Skeletal muscle tissue (tissue), 4 donors: ENCODE measurements around the gene TBCD. TPM values are rescaled to one million over a fixed set of nuclear protein-coding genes. Genes with fewer than 3 reads are reported as not detected.

ENCODE experiments used
- H3K27ac ChIP-seq: one replicate; pipeline ENCODE4 v1.7.0; 2013; ENCODE audit warnings: mild to moderate bottlenecking, low read depth, low read length, inconsistent platforms
- H3K27me3 ChIP-seq, 3 donors: one replicate each; pipeline ENCODE4 v1.7.0; 2013; ENCODE audit warnings: low read length in 3 of 3; ENCODE audit not compliant: control insufficient read depth in 3 of 3, insufficient read depth in 3 of 3
- H3K36me3 ChIP-seq, 3 donors: one replicate each; pipeline ENCODE4 v1.7.0; 2013; ENCODE audit warnings: low read length in 3 of 3; ENCODE audit not compliant: control insufficient read depth in 3 of 3, insufficient read depth in 3 of 3
- H3K4me1 ChIP-seq, 3 donors: one replicate each; pipeline ENCODE4 v1.7.0; 2013; ENCODE audit warnings: low read length in 3 of 3, mild to moderate bottlenecking in 3 of 3; ENCODE audit not compliant: control insufficient read depth in 3 of 3, insufficient read depth in 3 of 3
- H3K4me3 ChIP-seq, 3 donors: one replicate each; pipeline ENCODE4 v1.7.0; 2013; ENCODE audit warnings: low read length in 3 of 3
- H3K9ac ChIP-seq, 3 donors: one replicate each; pipeline ENCODE4 v1.7.0; 2013; ENCODE audit warnings: low read length in 3 of 3, mild to moderate bottlenecking in 3 of 3, moderate library complexity in 2 of 3, low read depth in 1 of 3
- H3K9me3 ChIP-seq, 3 donors: one replicate each; pipeline ENCODE4 v1.7.0; 2013; ENCODE audit warnings: low read length in 3 of 3; ENCODE audit not compliant: control insufficient read depth in 3 of 3
- total RNA-seq: library from RNA; depleted of rRNA; stranded (reverse); fragments of >200 nt; gene quantifications from one replicate; pipeline ENCODE4 v1.2.3, GENCODE V29; 2014
- donor health status: Osteomylitis.

Gene TBCD
- total RNA-seq, 1 donor from 2014 or later = 27.1 TPM

DNA sequence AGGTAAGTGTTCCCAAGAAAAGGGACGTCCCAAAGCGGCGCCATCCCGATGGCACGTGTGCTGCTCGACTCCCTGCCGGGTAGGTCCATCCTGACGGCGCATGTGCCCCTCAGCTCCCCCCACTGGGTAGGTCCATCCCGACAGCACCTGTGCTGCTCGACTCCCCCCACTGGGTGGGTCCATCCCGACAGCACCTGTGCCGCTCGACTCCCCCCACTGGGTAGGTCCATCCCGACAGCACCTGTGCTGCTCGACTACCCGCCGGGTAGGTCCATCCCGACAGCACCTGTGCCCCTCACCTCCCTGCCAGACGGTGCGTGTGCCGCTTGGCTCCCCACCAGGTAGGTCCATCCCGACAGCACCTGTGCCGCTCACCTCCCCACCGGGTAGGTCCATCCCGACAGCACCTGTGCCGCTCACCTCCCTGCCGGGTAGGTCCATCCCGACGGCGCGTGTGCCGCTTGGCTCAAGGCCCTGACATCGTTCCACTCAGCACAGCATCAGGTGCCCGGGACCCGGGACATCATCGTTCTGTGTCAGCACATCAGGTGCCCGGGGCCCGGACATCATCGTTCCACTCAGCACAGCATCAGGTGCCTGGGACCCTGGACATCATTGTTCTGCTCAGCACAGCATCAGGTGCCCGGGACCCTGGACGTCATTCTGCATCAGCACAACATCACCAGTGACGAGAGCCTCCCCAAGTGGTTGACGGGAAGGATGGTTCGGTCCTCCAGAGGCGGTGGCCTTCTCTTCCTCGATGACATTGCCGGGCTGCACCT lies 22.2 kb upstream of the TBCD start:
- no peak overlapping the region for H3K9ac ChIP-seq
- peaks cover 17 to 33% (median 23%) of the 10 kb centered on the region in 3 donors for H3K36me3 ChIP-seq
- H3K4me1 ChIP-seq = peaks cover 0 to under 1% (median 0%) of the 10 kb centered on the region in 3 donors
- H3K27me3 ChIP-seq = no peaks in the 10 kb centered on the region
- no peak overlapping the region for H3K4me3 ChIP-seq
- no peaks in the 10 kb centered on the region for H3K9me3 ChIP-seq
- no peak overlapping the region for H3K27ac ChIP-seq

DNA sequence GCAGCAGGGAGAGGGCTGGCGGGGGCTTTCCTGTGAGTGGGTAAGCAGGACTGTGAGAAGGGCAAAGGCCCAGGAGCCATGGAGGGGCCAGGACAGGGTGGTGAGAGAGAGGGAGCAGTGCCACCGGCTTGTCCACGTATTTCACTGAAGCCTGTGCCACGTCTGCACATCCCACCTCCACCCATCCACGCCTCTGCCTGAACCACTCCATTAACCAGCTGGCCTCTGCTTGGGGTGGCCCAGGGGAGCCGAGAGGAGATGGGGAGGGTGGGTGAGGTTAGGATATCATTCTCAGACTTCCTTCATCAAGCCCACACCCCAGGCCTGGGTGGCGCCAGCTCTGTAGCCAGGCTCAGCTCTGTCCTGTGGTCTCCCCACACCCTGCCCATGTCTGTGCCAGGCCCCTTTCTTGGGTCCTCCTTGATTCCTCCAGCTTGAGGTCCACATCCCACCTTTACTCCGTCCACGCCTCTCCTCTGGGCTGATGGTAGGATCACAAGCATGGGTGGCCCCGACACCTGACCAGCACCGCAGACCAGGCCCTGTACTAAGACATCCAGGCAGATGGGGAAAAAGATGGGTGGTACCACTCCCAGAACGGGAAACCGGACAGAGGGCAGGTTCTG lies 19.6 kb upstream of the TBCD start:
- H3K9me3 ChIP-seq = no peaks in the 10 kb centered on the region
- no peak overlapping the region for H3K4me3 ChIP-seq
- H3K4me1 ChIP-seq = peaks cover 8 to 18% (median 16%) of the 10 kb centered on the region in 3 donors
- peaks cover 4 to 22% (median 10%) of the 10 kb centered on the region in 3 donors for H3K36me3 ChIP-seq
- H3K27ac ChIP-seq = no peak overlapping the region
- no peak overlapping the region for H3K9ac ChIP-seq
- no peaks in the 10 kb centered on the region for H3K27me3 ChIP-seq

DNA sequence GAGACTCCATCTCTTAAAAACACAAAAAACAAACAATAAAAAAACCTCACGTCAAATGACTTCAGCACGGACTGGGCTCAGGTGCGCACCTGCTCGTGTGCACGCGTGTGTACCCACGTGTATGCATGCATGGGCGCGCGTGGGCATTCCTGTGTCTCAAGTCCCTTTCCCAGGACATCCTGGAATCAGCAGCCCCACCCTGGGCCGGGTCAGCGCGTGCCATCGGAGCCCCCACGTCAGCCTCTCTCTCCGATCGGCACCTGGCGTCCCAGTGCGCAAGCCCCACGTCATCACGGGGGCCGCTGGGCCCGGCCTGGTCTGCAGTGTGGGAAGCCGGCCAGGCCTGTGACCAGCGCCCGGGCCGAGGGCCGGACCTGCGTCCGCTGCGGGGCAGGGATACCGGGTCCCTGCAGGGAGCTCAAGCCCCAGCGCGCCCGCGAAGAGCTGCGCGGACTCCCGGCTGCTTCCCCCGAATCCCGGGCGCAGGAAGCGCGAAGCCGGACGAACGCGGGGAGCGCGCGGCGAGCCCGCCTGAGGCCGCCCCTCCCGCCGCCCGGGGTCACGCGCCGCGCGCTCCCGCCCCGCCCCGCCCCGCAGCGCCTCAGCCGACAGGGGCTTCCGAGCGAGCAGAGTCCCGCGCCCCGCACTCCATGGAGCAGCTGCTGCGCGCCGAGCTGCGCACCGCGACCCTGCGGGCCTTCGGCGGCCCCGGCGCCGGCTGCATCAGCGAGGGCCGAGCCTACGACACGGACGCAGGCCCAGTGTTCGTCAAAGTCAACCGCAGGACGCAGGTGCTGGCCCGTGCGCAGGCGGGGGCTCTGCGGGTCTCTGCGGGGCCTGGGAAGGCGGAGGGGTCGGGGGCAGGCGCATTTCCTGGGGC lies 16.6 kb upstream of the TBCD start, which contains the start of gene FN3K:
Gene FN3K (plus strand): TSS at position 629 of the 880 bp plus-strand sequence. CDS start 22 bp downstream, at position 651.
- peak within 1 kb of the TSS; percentile 57 for H3K27ac ChIP-seq
- H3K4me1 ChIP-seq = peaks cover 8 to 29% (median 25%) of the 10 kb centered on the region in 3 donors
- H3K9ac ChIP-seq = peak within 1 kb of the TSS; percentile 83 to 93 (median 85)
- H3K4me3 ChIP-seq = peak within 1 kb of the TSS; percentile 75 to 83 (median 75)
- peaks cover 6 to 18% (median 13%) of the 10 kb centered on the region in 3 donors for H3K36me3 ChIP-seq
- no peaks in the 10 kb centered on the region for H3K27me3 ChIP-seq
- no peaks in the 10 kb centered on the region for H3K9me3 ChIP-seq

GRCh38 chr17:82736511-82737185 lies 15.2 kb upstream of the TBCD start:
- Histone ChIP-seq H3K9me3 (peaks cover 2 to 4% (median 3%) of the 10 kb centered on the region in 3 donors), H3K27ac (peak overlapping the region; percentile 57), H3K4me1 (peaks cover 8 to 29% (median 25%) of the 10 kb centered on the region in 3 donors), H3K4me3 (peak overlapping the region; percentile 38 to 83 (median 75)), H3K27me3 (no peaks in the 10 kb centered on the region), H3K9ac (peak overlapping the region; percentile 83 to 93 (median 85)), H3K36me3 (peaks cover 20 to 32% (median 26%) of the 10 kb centered on the region in 3 donors)

GRCh38 chr17:82737967-82738877 lies 13.6 kb upstream of the TBCD start:
- Histone ChIP-seq H3K36me3 (peaks cover 33 to 40% (median 34%) of the 10 kb centered on the region in 3 donors), H3K27ac (peak overlapping the region; percentile 44), H3K9me3 (peaks cover 2 to 4% (median 3%) of the 10 kb centered on the region in 3 donors), H3K27me3 (no peaks in the 10 kb centered on the region), H3K9ac (peak overlapping the region in 1 of 3 donors; percentile 45), H3K4me1 (peaks cover 8 to 29% (median 25%) of the 10 kb centered on the region in 3 donors), H3K4me3 (no peak overlapping the region)

- Histone ChIP-seq H3K4me1 (peaks cover 5 to 20% (median 18%) of the 10 kb centered on the region in 3 donors), H3K27me3 (no peaks in the 10 kb centered on the region), H3K4me3 (no peak overlapping the region), H3K9me3 (peaks cover 2 to 4% (median 3%) of the 10 kb centered on the region in 3 donors), H3K36me3 (peaks cover 38 to 42% (median 42%) of the 10 kb centered on the region in 3 donors), H3K9ac (no peak overlapping the region), H3K27ac (no peak overlapping the region)
These were observed 10.7 kb upstream of the TBCD start for GRCh38 chr17:82740906-82741759.

- Histone ChIP-seq H3K36me3 (peaks cover 36 to 42% (median 37%) of the 10 kb centered on the region in 3 donors), H3K9ac (no peak overlapping the region), H3K4me3 (no peak overlapping the region), H3K4me1 (peaks cover 0 to under 1% (median 0%) of the 10 kb centered on the region in 3 donors), H3K27ac (no peak overlapping the region), H3K27me3 (no peaks in the 10 kb centered on the region), H3K9me3 (peaks cover 2 to 4% (median 3%) of the 10 kb centered on the region in 3 donors)
These were observed 8.3 kb upstream of the TBCD start for GRCh38 chr17:82743344-82744219.
